Ishikawa (cell line): Measurements from ENCODE around the gene FSD2.

Experiments used
- CEBPB ChIP-seq: IDR thresholded peaks from 2 replicates; pipeline ENCODE4 v1.6.1; 2012
- CREB1 ChIP-seq: IDR thresholded peaks from 2 replicates; pipeline ENCODE4 v1.6.1; 2012; ENCODE audit warnings: low read depth
- EGR1 ChIP-seq: IDR thresholded peaks from 2 replicates; pipeline ENCODE4 v1.6.1; 2012
- EP300 ChIP-seq: IDR thresholded peaks from 2 replicates; pipeline ENCODE4 v1.6.1; 2012; ENCODE audit warnings: borderline replicate concordance
- FOXM1 ChIP-seq: IDR thresholded peaks from 2 replicates; pipeline ENCODE4 v1.6.1; 2012; ENCODE audit warnings: low read depth, borderline replicate concordance
- NFIC ChIP-seq: IDR thresholded peaks from 2 replicates; pipeline ENCODE4 v1.6.1; 2012
- RAD21 ChIP-seq: IDR thresholded peaks from 2 replicates; pipeline ENCODE4 v1.6.1; 2012; ENCODE audit warnings: low read depth
- TAF1 ChIP-seq: IDR thresholded peaks from 2 replicates; pipeline ENCODE4 v1.6.1; 2012; ENCODE audit warnings: low read depth, mild to moderate bottlenecking
- TEAD4 ChIP-seq: IDR thresholded peaks from 2 replicates; pipeline ENCODE4 v1.6.1; 2012
- USF1 ChIP-seq: IDR thresholded peaks from 2 replicates; pipeline ENCODE4 v1.6.1; 2012
- YY1 ChIP-seq: IDR thresholded peaks from 2 replicates; pipeline ENCODE4 v1.6.1; 2012; ENCODE audit warnings: low read depth
- ZBTB7A ChIP-seq: IDR thresholded peaks from 2 replicates; pipeline ENCODE4 v1.6.1; 2012; ENCODE audit warnings: low read depth
- TF ChIP-seq, protein P1 (sequence below): IDR thresholded peaks from 2 replicates; pipeline ENCODE4 v1.6.1; 2012
- TF ChIP-seq, protein P2 (sequence below): IDR thresholded peaks from 2 replicates; pipeline ENCODE4 v1.6.1; 2012; ENCODE audit warnings: low read depth, mild to moderate bottlenecking

GRCh38 chr15:82739086-82739485 is 66.8 kb downstream of the FSD2 start:
- TF ChIP-seq YY1 (no peak), NFIC (no peak), EP300 (no peak), EGR1 (no peak), ZBTB7A (no peak), TAF1 (no peak), CEBPB (no peak), CREB1 (no peak), RAD21 (no peak), FOXM1 (no peak), USF1 (no peak), TEAD4 (no peak)
- TF ChIP-seq, protein P1, sequence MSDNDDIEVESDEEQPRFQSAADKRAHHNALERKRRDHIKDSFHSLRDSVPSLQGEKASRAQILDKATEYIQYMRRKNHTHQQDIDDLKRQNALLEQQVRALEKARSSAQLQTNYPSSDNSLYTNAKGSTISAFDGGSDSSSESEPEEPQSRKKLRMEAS = no peak
- TF ChIP-seq, protein P2, sequence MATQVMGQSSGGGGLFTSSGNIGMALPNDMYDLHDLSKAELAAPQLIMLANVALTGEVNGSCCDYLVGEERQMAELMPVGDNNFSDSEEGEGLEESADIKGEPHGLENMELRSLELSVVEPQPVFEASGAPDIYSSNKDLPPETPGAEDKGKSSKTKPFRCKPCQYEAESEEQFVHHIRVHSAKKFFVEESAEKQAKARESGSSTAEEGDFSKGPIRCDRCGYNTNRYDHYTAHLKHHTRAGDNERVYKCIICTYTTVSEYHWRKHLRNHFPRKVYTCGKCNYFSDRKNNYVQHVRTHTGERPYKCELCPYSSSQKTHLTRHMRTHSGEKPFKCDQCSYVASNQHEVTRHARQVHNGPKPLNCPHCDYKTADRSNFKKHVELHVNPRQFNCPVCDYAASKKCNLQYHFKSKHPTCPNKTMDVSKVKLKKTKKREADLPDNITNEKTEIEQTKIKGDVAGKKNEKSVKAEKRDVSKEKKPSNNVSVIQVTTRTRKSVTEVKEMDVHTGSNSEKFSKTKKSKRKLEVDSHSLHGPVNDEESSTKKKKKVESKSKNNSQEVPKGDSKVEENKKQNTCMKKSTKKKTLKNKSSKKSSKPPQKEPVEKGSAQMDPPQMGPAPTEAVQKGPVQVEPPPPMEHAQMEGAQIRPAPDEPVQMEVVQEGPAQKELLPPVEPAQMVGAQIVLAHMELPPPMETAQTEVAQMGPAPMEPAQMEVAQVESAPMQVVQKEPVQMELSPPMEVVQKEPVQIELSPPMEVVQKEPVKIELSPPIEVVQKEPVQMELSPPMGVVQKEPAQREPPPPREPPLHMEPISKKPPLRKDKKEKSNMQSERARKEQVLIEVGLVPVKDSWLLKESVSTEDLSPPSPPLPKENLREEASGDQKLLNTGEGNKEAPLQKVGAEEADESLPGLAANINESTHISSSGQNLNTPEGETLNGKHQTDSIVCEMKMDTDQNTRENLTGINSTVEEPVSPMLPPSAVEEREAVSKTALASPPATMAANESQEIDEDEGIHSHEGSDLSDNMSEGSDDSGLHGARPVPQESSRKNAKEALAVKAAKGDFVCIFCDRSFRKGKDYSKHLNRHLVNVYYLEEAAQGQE = no peak
